Measurements from ENCODE around the gene FHOD3. TPM values are rescaled to one million over a fixed set of nuclear protein-coding genes. Genes with fewer than 3 reads are reported as not detected.

The FHOD3 gene
- total RNA-seq, 2 donors from 2014 or later, result 2.8 to 3.1 TPM

DNA sequence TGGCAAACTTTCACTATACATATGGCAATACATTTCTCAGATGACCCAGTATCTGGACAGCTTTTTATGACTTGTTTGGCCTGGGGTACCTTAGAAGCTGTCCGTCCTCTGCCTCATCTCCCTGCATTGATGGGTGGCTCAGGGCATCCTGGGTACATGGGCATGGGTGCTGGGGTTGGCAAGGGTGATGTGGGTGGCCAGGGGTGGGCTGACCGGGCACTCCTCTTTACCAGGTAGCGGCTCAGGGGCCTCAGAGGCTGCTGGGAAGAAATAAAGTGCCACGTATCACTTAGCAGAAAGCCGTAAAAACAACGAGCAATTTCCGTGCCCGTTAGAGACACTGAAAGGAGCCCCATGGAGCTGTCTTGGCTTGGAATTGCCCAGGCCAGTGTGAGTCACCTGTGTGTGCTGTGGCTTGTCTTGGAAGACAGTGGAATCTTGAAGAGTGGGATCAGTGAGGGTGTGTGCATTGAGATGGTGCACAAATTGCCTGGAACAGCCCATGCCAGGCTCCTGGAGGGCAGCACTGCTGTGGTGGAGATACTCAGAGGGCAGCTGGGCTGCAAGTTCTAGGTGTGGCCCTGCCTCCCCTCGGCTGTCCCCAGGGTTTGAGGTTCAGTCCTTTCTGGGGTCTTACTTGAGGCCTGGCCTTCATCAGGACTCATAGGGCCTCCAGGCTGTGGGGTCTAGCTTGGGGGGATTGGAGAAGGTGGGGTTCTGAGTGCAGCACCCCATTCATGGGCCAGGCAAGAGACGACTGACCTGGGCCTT lies 88.8 kb downstream of the FHOD3 start:
- no peaks in the 10 kb centered on the region for H3K4me1 Mint-ChIP-seq
- H3K27ac Mint-ChIP-seq, result no peak overlapping the region
- H3K4me1 ChIP-seq (ENCODE audit: control insufficient read depth, insufficient read depth, low read length), result no peaks in the 10 kb centered on the region
- no peaks in the 10 kb centered on the region for H3K36me3 ChIP-seq (ENCODE audit: control insufficient read depth, insufficient read depth, low read length)
- DNase-seq, result no peak
- H3K9ac ChIP-seq (ENCODE audit: extremely low read depth, low read length, poor library complexity, severe bottlenecking), result no peak overlapping the region
- no peaks in the 10 kb centered on the region for H3K9me3 Mint-ChIP-seq
- no peaks in the 10 kb centered on the region for H3K36me3 Mint-ChIP-seq (ENCODE audit: low read depth)
- 83 to 100% methylated on average over 5 to 10 of the region's 10 CpGs for WGBS, 2 experiments (ENCODE audit: insufficient coverage in 1 of 2, insufficient read length in 1 of 2)
- no peak overlapping the region for H3K4me3 Mint-ChIP-seq
- no peaks in the 10 kb centered on the region for H3K9me3 ChIP-seq (ENCODE audit: control insufficient read depth, low read length)
- no peak overlapping the region for H3K27ac ChIP-seq (ENCODE audit: low read depth, low read length)
- no peaks in the 10 kb centered on the region for H3K27me3 ChIP-seq (ENCODE audit: control insufficient read depth, insufficient read depth, low read length, poor library complexity, severe bottlenecking)
- peaks cover 1% of the 10 kb centered on the region for H3K27me3 Mint-ChIP-seq (ENCODE audit: insufficient read depth)
- TF ChIP-seq, protein P1, sequence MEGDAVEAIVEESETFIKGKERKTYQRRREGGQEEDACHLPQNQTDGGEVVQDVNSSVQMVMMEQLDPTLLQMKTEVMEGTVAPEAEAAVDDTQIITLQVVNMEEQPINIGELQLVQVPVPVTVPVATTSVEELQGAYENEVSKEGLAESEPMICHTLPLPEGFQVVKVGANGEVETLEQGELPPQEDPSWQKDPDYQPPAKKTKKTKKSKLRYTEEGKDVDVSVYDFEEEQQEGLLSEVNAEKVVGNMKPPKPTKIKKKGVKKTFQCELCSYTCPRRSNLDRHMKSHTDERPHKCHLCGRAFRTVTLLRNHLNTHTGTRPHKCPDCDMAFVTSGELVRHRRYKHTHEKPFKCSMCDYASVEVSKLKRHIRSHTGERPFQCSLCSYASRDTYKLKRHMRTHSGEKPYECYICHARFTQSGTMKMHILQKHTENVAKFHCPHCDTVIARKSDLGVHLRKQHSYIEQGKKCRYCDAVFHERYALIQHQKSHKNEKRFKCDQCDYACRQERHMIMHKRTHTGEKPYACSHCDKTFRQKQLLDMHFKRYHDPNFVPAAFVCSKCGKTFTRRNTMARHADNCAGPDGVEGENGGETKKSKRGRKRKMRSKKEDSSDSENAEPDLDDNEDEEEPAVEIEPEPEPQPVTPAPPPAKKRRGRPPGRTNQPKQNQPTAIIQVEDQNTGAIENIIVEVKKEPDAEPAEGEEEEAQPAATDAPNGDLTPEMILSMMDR (conservative IDR thresholded peaks at IDR 0.05), result no peak
- H3K4me3 ChIP-seq (ENCODE audit: low read length), result no peak overlapping the region

DNA sequence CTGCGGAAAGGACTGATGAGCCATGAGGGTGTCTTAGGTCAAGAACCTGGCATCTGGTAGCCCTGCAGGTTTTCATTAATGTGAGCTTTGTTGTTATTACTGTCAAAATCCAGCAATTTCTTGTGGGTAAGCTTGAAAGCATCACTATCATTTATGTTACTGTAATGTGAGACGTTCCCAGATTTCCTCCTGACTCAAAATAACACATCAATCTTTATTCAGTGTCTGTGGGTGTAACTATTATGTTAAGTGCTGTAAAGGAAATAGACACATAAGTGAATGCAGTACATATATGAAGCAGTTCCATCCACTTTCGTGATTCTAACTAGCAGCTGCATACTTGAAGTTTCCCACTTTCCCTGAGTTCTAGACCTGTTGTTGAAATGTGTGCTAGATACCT lies 89.8 kb downstream of the FHOD3 start:
- H3K36me3 Mint-ChIP-seq (ENCODE audit: low read depth), result no peaks in the 10 kb centered on the region
- H3K4me3 Mint-ChIP-seq, result no peak overlapping the region
- no peaks in the 10 kb centered on the region for H3K4me1 Mint-ChIP-seq
- WGBS, 2 experiments (ENCODE audit: insufficient coverage in 1 of 2, insufficient read length in 1 of 2), result 91 to 92% methylated on average over 2 of the region's 3 CpGs
- Histone ChIP-seq H3K9me3 (ENCODE audit: control insufficient read depth, low read length) (no peaks in the 10 kb centered on the region), H3K27me3 (ENCODE audit: control insufficient read depth, insufficient read depth, low read length, poor library complexity, severe bottlenecking) (no peaks in the 10 kb centered on the region), H3K4me3 (ENCODE audit: low read length) (no peak overlapping the region), H3K36me3 (ENCODE audit: control insufficient read depth, insufficient read depth, low read length) (no peaks in the 10 kb centered on the region), H3K9ac (ENCODE audit: extremely low read depth, low read length, poor library complexity, severe bottlenecking) (no peak overlapping the region), H3K4me1 (ENCODE audit: control insufficient read depth, insufficient read depth, low read length) (no peaks in the 10 kb centered on the region), H3K27ac (ENCODE audit: low read depth, low read length) (no peak overlapping the region)
- H3K27ac Mint-ChIP-seq, result no peak overlapping the region
- no peak for DNase-seq
- H3K9me3 Mint-ChIP-seq, result no peaks in the 10 kb centered on the region
- no peaks in the 10 kb centered on the region for H3K27me3 Mint-ChIP-seq (ENCODE audit: insufficient read depth)
- TF ChIP-seq, protein P1 (conservative IDR thresholded peaks at IDR 0.05), result no peak

DNA sequence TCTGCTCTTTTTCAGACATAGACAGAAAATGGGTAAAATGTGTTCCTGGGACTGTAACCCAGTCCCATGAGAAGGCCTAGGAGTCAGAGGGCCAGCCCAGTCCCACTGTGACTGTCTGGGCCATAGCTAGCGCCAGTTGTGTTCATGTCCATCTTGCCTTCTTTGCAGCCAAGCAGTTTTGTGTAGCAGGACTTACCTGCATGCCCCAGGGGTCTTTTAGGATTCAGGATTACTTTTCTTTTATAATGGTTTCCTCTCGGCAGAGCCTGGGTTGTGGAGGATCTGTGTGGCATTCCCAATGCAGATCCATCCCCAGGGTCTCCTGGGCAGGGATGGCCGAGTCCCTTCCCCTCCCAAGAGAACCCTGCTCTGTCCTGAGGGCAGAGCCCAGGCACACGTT lies 90.8 kb downstream of the FHOD3 start:
- Mint-ChIP-seq H3K27me3 (ENCODE audit: insufficient read depth) (no peaks in the 10 kb centered on the region), H3K9me3 (no peaks in the 10 kb centered on the region), H3K4me1 (no peaks in the 10 kb centered on the region), H3K36me3 (ENCODE audit: low read depth) (no peaks in the 10 kb centered on the region), H3K4me3 (no peak overlapping the region), H3K27ac (no peak overlapping the region)
- DNase-seq, result no peak
- Histone ChIP-seq H3K36me3 (ENCODE audit: control insufficient read depth, insufficient read depth, low read length) (no peaks in the 10 kb centered on the region), H3K27ac (ENCODE audit: low read depth, low read length) (no peak overlapping the region), H3K9ac (ENCODE audit: extremely low read depth, low read length, poor library complexity, severe bottlenecking) (no peak overlapping the region), H3K27me3 (ENCODE audit: control insufficient read depth, insufficient read depth, low read length, poor library complexity, severe bottlenecking) (no peaks in the 10 kb centered on the region), H3K4me1 (ENCODE audit: control insufficient read depth, insufficient read depth, low read length) (no peaks in the 10 kb centered on the region), H3K4me3 (ENCODE audit: low read length) (no peak overlapping the region), H3K9me3 (ENCODE audit: control insufficient read depth, low read length) (no peaks in the 10 kb centered on the region)
- TF ChIP-seq, protein P1 (conservative IDR thresholded peaks at IDR 0.05), result no peak
- WGBS, 2 experiments (ENCODE audit: insufficient coverage in 1 of 2, insufficient read length in 1 of 2), result 84 to 100% methylated on average over 1 to 4 of the region's 4 CpGs
